GM19240 (cell line): ENCODE measurements around the gene GPX2.

Experiments
- DNase-seq: peaks from one replicate; pipeline ENCODE4 v3.0.0; 2011; ENCODE audit warnings: low spot score; ENCODE audit not compliant: insufficient read length

The GPX2 gene

DNA sequence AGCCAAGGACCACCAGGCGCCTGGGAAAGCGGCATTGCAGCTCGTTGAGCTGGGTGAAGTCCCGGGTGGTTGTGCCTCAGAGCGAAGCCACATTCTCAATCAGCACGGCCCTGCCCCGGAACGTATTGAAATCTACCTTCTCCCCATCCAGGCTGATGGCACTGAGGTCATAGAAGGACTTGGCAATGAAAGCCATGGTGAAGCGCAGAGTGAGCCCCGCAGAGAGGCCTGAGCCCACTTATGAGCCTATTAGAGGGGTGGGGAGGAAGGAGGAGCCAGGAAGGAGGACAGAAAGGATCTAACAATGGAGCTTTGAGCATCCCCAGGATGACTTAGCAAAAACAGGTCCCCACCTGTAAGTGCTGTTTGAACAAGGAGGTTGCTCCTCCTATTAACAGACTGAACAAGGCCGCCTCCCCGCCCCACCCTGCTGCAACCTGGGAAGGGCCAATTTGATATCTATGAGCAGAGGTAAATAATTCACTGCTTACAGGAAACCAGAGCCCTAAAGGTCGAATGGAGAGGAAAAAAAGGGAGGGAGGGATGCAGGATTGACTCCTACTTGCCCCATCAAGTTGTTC, at the start of gene GPX2:
TSS of gene GPX2 (minus strand) at position 215 of the 581 bp plus-strand sequence. CDS start at position 196, 19 bp downstream.
- no peak for DNase-seq

DNA sequence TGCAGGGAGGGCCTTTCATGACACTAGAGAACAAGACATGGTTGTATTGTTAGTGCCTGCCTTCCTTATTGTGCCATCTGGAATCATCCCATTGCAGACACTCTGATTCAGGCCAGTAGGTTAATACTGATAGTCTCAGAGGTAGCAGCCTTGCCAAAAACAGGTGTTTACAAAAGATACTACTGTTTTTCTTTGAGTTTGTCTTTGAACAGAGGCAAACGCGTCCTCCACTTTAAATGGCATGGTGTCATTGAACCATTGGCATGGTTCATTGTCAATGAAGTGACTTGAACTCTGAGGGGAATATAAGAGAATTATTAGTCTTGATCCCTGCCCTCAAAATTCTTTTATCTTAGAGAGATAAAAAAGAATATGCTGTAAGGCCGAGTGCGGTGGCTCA, 48.4 kb upstream of the GPX2 start:
- DNase-seq = no peak

DNA sequence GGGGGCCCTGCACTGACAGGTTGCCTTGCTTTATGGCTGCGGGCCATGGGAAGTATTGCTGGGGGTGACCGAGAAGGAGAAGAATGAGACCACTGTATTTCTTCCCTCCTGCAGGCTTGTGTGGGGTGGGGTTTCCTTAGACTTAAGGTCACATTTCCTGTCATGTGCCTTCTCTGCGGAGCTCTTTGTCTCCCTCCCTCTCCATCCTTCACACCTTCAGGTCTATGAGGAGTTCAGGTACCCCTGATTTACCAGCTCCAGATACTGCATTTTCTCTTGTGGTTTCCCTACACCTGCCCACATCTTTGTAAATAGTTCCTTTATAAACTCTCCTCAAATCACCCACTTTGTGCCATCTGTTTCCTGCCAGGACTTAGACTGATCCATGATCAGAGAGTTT, 47.8 kb upstream of the GPX2 start:
- DNase-seq = no peak

GRCh38 chr14:64987438-64987767, 44.9 kb upstream of the GPX2 start:
- DNase-seq = no peak

- DNase-seq = peak; percentile 85
Measured at GRCh38 chr14:64986648-64987437, 44.3 kb upstream of the GPX2 start, which contains the start of gene FNTB. Gene FNTB (plus strand): TSS chr14:64986895. CDS start chr14:64986954, 59 bp downstream.

DNA sequence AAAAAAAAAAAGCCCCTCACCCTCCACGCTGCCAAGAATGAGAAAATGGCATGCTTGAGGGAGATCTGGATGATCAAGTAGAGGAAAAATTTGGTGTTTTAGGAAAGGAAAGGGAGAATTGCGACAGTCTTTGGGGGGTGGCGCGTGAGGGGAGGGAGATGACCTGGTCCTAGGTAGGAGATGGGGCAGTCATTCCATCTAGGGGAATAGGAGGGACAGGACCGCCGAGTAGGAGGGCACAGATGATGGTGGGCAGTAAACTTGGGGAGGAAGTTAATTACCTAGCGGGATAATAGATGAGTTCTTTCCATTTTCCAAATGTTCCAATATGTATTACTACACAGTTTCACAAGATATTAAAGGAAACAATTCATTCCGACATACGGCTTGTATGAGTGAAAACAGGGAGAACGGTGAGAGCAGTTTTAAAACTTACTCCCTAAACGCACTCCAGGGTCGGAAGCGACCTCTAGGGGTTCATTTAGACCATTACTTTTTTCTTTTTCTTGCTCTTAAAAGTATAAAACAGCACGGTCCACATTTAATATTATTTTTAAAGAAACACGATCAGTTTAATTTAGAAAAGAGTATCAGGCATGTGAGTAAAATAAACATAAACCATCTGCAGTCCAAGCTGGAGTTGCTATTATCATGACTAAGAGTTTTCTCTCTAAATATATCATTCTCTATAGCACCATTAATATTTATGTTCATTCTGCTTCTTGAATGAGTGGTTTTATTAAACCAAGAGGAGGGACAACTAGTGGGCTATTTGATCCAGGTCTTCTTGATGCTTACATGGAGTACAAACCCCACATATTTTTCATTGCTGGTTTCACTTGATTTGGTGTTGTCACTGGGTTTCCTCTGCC, 41.1 kb upstream of the GPX2 start:
- DNase-seq = no peak

DNA sequence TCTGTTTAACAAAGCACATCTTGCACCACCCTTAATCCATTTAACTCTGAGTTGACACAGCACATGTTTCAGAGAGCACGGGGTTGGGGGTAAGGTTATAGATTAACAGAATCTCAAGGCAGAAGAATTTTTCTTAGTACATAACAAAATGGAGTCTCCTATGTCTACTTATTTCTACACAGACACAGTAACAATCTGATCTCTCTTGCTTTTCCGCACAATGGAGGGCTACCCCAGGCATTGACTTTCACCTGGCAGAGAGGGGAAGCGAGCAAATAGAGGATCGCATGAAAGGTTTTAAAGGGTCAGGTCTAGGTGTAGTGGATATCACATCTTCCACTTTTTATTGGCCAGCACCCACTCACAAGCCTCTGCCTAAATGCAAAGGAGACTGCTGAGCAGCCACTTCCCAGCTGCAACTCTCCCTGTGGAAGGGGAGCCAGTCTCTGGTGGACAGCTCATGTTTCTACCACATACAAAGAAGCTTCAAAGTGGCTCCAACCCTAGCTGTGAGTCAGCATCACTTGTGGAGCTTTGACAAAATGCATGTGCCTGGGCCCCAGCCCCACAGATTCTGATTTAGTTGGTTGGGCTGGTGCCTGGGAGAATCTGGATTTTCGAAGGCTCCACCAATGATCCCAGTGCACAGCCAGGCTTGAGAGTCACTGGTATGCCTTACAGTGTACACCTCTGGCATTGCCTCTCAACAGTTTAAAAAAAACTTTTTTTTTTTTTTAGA, 37.0 kb upstream of the GPX2 start:
- no peak for DNase-seq

- no peak for DNase-seq
Measured at GRCh38 chr14:64974563-64974962, 32.0 kb upstream of the GPX2 start.

- DNase-seq = no peak
Measured at GRCh38 chr14:64973826-64974225, 31.3 kb upstream of the GPX2 start.

GRCh38 chr14:64973026-64973442, 30.5 kb upstream of the GPX2 start:
- DNase-seq = no peak

DNA sequence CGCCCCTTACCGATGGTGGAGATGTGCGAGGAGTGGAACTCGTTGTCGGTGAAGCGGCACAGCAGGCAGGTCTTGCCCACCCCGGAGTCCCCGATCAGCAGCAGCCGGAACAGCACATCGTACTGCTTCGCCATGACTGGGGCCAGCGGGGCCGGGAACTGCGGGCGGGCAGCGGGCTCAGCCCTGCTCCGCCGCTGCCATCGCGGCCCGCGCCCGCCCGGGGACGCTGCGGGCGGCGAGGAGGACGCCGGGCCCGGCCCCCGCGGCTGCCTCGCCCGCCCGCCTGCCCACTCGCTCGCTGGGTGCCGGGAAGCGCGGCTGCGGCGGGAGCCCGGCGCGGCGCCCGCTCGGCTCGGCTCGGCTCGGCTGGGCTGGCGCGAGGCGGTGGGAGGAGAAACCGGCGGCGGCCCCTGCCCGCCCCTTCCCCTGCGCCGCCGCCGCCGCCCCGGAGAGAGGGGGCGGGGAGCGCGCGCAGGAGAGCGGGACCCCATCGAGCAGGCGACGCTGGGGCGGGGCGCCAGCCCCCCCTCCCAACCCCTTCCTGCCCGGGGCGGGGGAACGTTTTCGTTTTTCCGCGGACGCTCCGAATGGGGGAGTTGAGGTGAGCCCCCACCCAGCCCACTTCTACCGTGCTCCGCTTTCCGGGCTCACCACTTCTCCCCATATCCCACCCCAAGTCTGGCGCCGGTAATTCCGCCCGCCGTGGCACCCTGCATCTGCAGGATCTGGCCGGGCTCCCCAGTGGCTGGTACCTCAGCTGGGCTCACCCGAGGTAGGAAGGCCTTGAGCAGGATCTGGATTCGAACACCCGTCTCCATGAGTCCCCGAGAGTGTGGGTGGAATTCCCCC, 29.6 kb upstream of the GPX2 start, which contains the start of gene RAB15:
TSS of gene RAB15 (minus strand) at position 394 of the 849 bp plus-strand sequence. CDS start at position 134, 260 bp downstream.
- DNase-seq = no peak

GRCh38 chr14:64971491-64971942, 29.0 kb upstream of the GPX2 start:
- no peak for DNase-seq

- DNase-seq = no peak
Measured at GRCh38 chr14:64970776-64971477, 28.4 kb upstream of the GPX2 start.

DNA sequence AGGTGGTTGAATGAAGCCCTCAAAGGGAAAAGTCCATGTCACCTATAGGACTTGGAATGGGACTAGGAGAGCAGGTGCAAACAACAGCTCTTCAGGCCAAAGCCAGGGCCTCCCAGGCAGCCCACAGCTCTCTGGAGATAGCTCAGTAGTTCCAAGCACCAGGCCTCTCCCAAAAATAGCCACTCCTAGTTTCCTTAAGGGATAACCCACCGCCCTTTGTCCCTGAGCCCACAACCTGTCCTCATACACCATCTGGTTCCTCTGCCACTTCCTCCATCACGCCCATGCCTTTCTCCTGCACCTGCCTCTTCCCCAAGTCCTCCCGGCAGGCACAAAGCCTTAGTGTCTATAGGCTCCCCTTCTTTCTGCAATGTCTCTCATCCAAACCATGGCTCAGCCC, 27.5 kb upstream of the GPX2 start:
- DNase-seq = no peak

DNA sequence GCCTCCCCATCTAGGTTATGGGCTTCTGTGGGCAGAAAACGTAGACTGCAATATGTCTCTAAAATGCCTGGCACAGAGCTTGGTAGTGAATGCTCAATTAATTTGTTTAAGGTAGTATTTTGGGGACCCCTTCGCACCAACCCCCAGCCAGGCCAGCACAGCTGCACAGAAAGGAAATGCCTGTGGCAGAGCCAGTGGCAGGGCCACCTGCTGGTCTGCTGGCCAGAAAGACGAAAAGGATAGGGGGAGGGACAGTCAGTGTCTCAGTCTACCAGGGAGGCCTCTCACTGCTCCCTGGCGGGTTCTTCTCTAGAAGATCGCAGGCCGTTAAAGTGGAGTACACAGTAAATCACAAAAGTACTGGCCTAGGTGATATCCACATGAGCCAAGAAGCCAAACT, 26.1 kb upstream of the GPX2 start:
- DNase-seq = no peak

- DNase-seq = no peak
Measured at GRCh38 chr14:64968167-64968566, 25.6 kb upstream of the GPX2 start.

- no peak for DNase-seq
Measured at GRCh38 chr14:64966976-64967375, 24.4 kb upstream of the GPX2 start.

GRCh38 chr14:64965356-64966000, 22.9 kb upstream of the GPX2 start:
- DNase-seq = no peak

- DNase-seq = no peak
Measured at GRCh38 chr14:64963611-64964010, 21.1 kb upstream of the GPX2 start.
